Uterus (tissue), 4 donors: ENCODE measurements around the gene E2F1. TPM values are rescaled to one million over a fixed set of nuclear protein-coding genes. Genes with fewer than 3 reads are reported as not detected.
"Not testable (repeated sequence)": the region's sequence is repeated elsewhere in the genome, so short reads cannot be mapped to it uniquely, and the experiment has no call there.

Experiments used
- DNase-seq, 2 donors: peaks; one replicate each; pipeline ENCODE4 v3.0.0-alpha.2; 2019 to 2020
- H3K27ac ChIP-seq, 2 donors: fragments of 200-600 bp; sonication (generic); 1 replicate in 1 of 2; 2 replicates in 1 of 2; pipeline ENCODE4 v1.5.1; 2016 to 2018
- H3K27me3 ChIP-seq, 2 donors: fragments of 200-600 bp; sonication (generic); one replicate each; pipeline ENCODE4 v1.5.1; 2018 to 2019; ENCODE audit warnings: control low read depth in 1 of 2
- H3K36me3 ChIP-seq, 2 donors: fragments of 200-600 bp; sonication (generic); one replicate each; pipeline ENCODE4 v1.5.1; 2019; ENCODE audit warnings: control low read depth in 1 of 2
- H3K4me1 ChIP-seq, 2 donors: fragments of 200-600 bp; sonication (generic); one replicate each; pipeline ENCODE4 v1.5.1; 2018 to 2019; ENCODE audit warnings: control low read depth in 1 of 2
- H3K4me3 ChIP-seq, 2 donors: fragments of 200-600 bp; sonication (generic); 1 replicate in 1 of 2; 2 replicates in 1 of 2; pipeline ENCODE4 v1.5.1; 2018 to 2019; ENCODE audit warnings: mild to moderate bottlenecking in 1 of 2
- H3K9me3 ChIP-seq, 2 donors: fragments of 200-600 bp; sonication (generic); one replicate each; pipeline ENCODE4 v1.5.1; 2019; ENCODE audit warnings: control low read depth in 1 of 2
- POLR2A ChIP-seq, 2 donors: fragments of 450-650 bp; IDR thresholded peaks; one replicate each; pipeline ENCODE4 v1.6.1; 2016; ENCODE audit warnings: antibody characterized with exemption in 2 of 2, mild to moderate bottlenecking in 1 of 2, moderate library complexity in 1 of 2
- intact Hi-C: fragments of 100-400 bp; cut with DNase I; formaldehyde crosslinking; loops from one replicate; pipeline ENCODE4 v1.15.1; 2023; ENCODE audit warnings: low total_unique reads
- total RNA-seq, 4 donors: library from RNA; depleted of rRNA in 3 of 4; stranded (reverse); fragments of >200 nt in 3 of 4; gene quantifications; one replicate each; pipeline versions ENCODE4 v1.1.0 to v1.2.4, GENCODE V29; 2014 to 2023
- TF ChIP-seq, protein P1 (sequence below), 4 experiments: fragments of 200-600 bp in 2 of 4; fragments of 450-650 bp in 2 of 4; sonication (generic) in 2 of 4; IDR thresholded peaks; one replicate each; pipeline ENCODE4 v1.5.1; 2016 to 2019; ENCODE audit warnings: antibody characterized with exemption in 4 of 4, mild to moderate bottlenecking in 2 of 4, moderate library complexity in 1 of 4
- donor health status: DM: yes; HTN: yes; CAD: no.

The E2F1 gene
- total RNA-seq, 4 donors from 2014 or later: 0.51 to 7.3 (median 1.5) TPM; not detected in 1

GRCh38 chr20:33702861-33703260 lies 16.7 kb upstream of the E2F1 start:
- H3K9me3 ChIP-seq: no peaks in the 10 kb centered on the region
- no peak overlapping the region for H3K4me3 ChIP-seq
- no peaks in the 10 kb centered on the region for H3K27me3 ChIP-seq
- intact Hi-C loops: no loop called here
- H3K4me1 ChIP-seq: no peaks in the 10 kb centered on the region
- H3K36me3 ChIP-seq: no peaks in the 10 kb centered on the region
- DNase-seq: no peak
- TF ChIP-seq, protein P1, sequence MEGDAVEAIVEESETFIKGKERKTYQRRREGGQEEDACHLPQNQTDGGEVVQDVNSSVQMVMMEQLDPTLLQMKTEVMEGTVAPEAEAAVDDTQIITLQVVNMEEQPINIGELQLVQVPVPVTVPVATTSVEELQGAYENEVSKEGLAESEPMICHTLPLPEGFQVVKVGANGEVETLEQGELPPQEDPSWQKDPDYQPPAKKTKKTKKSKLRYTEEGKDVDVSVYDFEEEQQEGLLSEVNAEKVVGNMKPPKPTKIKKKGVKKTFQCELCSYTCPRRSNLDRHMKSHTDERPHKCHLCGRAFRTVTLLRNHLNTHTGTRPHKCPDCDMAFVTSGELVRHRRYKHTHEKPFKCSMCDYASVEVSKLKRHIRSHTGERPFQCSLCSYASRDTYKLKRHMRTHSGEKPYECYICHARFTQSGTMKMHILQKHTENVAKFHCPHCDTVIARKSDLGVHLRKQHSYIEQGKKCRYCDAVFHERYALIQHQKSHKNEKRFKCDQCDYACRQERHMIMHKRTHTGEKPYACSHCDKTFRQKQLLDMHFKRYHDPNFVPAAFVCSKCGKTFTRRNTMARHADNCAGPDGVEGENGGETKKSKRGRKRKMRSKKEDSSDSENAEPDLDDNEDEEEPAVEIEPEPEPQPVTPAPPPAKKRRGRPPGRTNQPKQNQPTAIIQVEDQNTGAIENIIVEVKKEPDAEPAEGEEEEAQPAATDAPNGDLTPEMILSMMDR (IDR thresholded peaks at IDR 0.05): no peak
- TF ChIP-seq POLR2A (IDR thresholded peaks at IDR 0.05): no peak
- H3K27ac ChIP-seq: no peak overlapping the region

DNA sequence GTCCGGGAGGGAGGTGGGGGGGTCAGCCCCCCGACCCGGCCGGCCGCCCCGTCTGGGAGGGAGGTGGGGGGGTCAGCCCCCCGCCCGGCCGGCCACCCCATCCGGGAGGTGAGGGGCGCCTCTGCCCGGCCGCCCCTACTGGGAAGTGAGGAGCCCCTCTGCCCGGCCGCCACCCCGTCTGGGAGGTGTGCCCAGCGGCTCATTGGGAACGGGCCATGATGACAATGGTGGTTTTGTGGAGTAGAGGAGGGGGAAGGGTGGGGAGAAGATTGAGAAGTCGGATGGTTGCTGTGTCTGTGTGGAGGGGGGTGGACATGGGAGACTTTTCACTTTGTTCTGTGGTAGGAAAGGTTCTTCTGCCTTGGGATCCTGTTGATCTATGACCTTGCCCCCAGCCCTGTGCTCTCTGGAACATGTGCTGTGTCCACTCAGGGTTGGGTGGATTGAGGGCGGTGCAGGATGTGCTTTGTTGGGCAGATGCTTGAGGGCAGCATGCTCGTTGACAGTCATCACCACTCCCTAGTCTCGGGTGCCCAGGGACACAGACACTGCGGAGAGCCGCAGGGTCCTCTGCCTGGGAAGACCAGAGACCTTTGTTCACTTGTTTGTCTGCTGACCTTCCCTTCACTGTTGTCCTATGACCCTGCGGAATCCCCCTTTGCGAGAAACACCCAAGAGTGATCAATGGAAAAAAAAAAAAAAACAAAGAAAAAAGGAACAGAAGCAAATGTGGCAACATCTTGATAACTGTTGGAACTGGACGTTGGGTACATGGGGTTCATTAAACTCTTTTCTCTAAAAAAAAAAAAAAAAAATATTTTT lies 15.7 kb upstream of the E2F1 start:
- H3K4me1 ChIP-seq: no peaks in the 10 kb centered on the region
- no peak overlapping the region for H3K4me3 ChIP-seq
- no peaks in the 10 kb centered on the region for H3K27me3 ChIP-seq
- no peaks in the 10 kb centered on the region for H3K9me3 ChIP-seq
- TF ChIP-seq, protein P1 (IDR thresholded peaks at IDR 0.05): no peak
- TF ChIP-seq POLR2A (IDR thresholded peaks at IDR 0.05): no peak
- no peaks in the 10 kb centered on the region for H3K36me3 ChIP-seq
- no peak for DNase-seq
- H3K27ac ChIP-seq: no peak overlapping the region
- intact Hi-C loops: no loop called here

GRCh38 chr20:33700696-33701441 lies 14.7 kb upstream of the E2F1 start:
- intact Hi-C loops, H3K36me3 ChIP-seq, H3K27me3 ChIP-seq, H3K4me3 ChIP-seq, H3K4me1 ChIP-seq, DNase-seq, H3K9me3 ChIP-seq, H3K27ac ChIP-seq: not testable (repeated sequence)

DNA sequence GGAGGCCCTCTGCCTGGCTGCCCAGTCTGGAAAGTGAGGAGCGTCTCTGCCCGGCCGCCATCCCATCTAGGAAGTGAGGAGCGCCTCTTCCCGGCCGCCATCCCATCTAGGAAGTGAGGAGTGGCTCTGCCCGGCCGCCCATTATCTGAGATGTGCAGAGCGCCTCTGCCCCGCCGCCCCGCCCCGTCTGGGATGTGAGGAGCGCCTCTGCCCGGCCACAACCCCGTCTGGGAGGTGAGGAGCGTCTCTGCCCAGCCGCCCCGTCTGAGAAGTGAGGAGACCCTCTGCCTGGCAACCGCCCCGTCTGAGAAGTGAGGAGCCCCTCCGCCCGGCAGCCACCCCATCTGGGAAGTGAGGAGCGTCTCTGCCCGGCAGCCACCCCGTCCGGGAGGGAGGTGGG lies 12.8 kb upstream of the E2F1 start:
- H3K27ac ChIP-seq, H3K9me3 ChIP-seq, H3K27me3 ChIP-seq, H3K4me3 ChIP-seq, H3K36me3 ChIP-seq, H3K4me1 ChIP-seq, intact Hi-C loops, DNase-seq: not testable (repeated sequence)

- H3K9me3 ChIP-seq: no peaks in the 10 kb centered on the region
- no peaks in the 10 kb centered on the region for H3K4me1 ChIP-seq
- intact Hi-C loops: no loop called here
- TF ChIP-seq, protein P1 (IDR thresholded peaks at IDR 0.05): no peak
- no peak for TF ChIP-seq POLR2A (IDR thresholded peaks at IDR 0.05)
- peak overlapping the region; percentile 63 to 93 for H3K27ac ChIP-seq
- no peaks in the 10 kb centered on the region for H3K27me3 ChIP-seq
- no peaks in the 10 kb centered on the region for H3K36me3 ChIP-seq
- no peak overlapping the region for H3K4me3 ChIP-seq
- peak; percentile 87 to 88 for DNase-seq
Measured at GRCh38 chr20:33697129-33697528, 10.9 kb upstream of the E2F1 start.

DNA sequence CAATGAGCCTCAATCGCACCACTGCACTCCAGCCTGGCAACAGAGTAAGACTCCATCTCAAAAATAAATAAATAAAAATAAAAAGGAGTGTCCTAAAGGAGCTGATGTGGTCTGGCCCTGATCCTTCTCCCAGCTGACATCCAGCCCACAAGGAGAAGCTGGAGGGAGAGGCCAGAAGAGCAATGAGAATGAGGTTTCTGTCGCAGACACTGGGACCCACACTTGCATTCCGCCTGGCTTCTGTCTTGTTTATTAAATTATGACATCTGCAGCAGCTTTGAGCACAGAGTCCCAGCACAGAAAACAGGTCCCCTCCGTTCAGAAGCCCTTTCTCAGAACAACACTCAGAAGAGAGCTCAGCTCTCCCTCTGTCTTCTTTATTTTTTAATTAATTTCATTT lies 10.3 kb upstream of the E2F1 start:
- Histone ChIP-seq H3K27ac (peak overlapping the region; percentile 63 to 93), H3K27me3 (no peaks in the 10 kb centered on the region), H3K4me1 (no peaks in the 10 kb centered on the region), H3K9me3 (no peaks in the 10 kb centered on the region), H3K4me3 (no peak overlapping the region), H3K36me3 (no peaks in the 10 kb centered on the region)
- no peak for TF ChIP-seq POLR2A (IDR thresholded peaks at IDR 0.05)
- TF ChIP-seq, protein P1 (IDR thresholded peaks at IDR 0.05): no peak
- DNase-seq: no peak
- intact Hi-C loops: no loop called here
